ENCODE results near the gene WDR93. TPM values are rescaled to one million over a fixed set of nuclear protein-coding genes. Genes with fewer than 3 reads are reported as not detected.

WDR93 gene
- total RNA-seq, 1 experiment from 2014 or later, result 0.33 TPM

- Mint-ChIP-seq H3K36me3 (ENCODE audit: insufficient read depth, unreplicated experiment) (no peaks in the 10 kb centered on the region), H3K27ac (ENCODE audit: low read depth, unreplicated experiment) (no peak overlapping the region), H3K9me3 (ENCODE audit: unreplicated experiment) (no peaks in the 10 kb centered on the region), H3K4me1 (ENCODE audit: insufficient read depth, unreplicated experiment) (peaks cover 9% of the 10 kb centered on the region), H3K27me3 (ENCODE audit: insufficient read depth, unreplicated experiment) (no peaks in the 10 kb centered on the region), H3K4me3 (ENCODE audit: unreplicated experiment) (no peak overlapping the region)
- ChIA-PET POLR2A (no interaction called here), CTCF (interaction anchor here (0.9 kb wide), 1 partner anchor 109 kb away, joined by 4 read pairs; no protein-coding TSS in a partner anchor)
- no peak for TF ChIP-seq CTCF (IDR thresholded peaks at IDR 0.05; ENCODE audit: unreplicated experiment)
- no TSS peak for BruUV-seq (replicated peaks)
- no peak for DNase-seq (ENCODE audit: unreplicated experiment)
- intact Hi-C loops (cut with micrococcal nuclease), result no loop called here
Observed at GRCh38 chr15:89765694-89766093, 75.1 kb downstream of the WDR93 start.

GRCh38 chr15:89766357-89767311, 76.0 kb downstream of the WDR93 start:
- peaks cover under 1% of the 10 kb centered on the region for H3K4me1 Mint-ChIP-seq (ENCODE audit: insufficient read depth, unreplicated experiment)
- CTCF ChIA-PET, result interaction anchor here (0.9 to 2.7 kb wide), 2 partner anchors 108 kb away, joined by 4 to 20 read pairs; no protein-coding TSS in a partner anchor
- no peaks in the 10 kb centered on the region for H3K36me3 Mint-ChIP-seq (ENCODE audit: insufficient read depth, unreplicated experiment)
- no peak for TF ChIP-seq CTCF (IDR thresholded peaks at IDR 0.05; ENCODE audit: unreplicated experiment)
- H3K27me3 Mint-ChIP-seq (ENCODE audit: insufficient read depth, unreplicated experiment), result no peaks in the 10 kb centered on the region
- intact Hi-C loops (cut with micrococcal nuclease), result no loop called here
- DNase-seq (ENCODE audit: unreplicated experiment), result no peak
- no peaks in the 10 kb centered on the region for H3K9me3 Mint-ChIP-seq (ENCODE audit: unreplicated experiment)
- POLR2A ChIA-PET, result no interaction called here
- no TSS peak for BruUV-seq (replicated peaks)
- no peak overlapping the region for H3K4me3 Mint-ChIP-seq (ENCODE audit: unreplicated experiment)
- no peak overlapping the region for H3K27ac Mint-ChIP-seq (ENCODE audit: low read depth, unreplicated experiment)

DNA sequence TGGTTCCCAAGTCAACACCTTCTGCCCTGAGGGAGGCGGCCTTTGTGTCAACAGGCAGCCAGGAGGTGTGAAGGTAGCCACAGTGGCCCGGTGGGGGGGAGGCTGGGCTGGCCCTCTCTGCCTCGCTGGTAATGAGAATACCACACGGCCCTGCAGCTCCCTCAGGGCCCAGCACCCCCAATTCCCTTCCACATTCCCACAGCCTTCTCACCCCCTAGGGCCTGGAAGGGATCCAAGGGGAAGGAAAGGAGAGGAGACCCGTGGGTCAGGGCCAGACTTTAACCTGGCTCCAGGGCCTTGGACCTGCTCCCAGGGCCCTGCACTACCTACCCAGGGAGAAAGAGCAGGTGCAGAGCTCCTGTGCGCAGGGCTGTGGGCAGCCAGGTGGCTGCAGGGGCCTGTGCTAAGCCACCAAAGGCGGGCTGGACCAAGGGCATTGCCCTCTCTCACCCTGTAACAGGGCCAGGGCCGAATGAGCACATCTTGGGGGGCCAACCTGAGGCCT, 76.9 kb downstream of the WDR93 start:
- Mint-ChIP-seq H3K4me3 (ENCODE audit: unreplicated experiment) (no peak overlapping the region), H3K27ac (ENCODE audit: low read depth, unreplicated experiment) (no peak overlapping the region), H3K36me3 (ENCODE audit: insufficient read depth, unreplicated experiment) (no peaks in the 10 kb centered on the region), H3K4me1 (ENCODE audit: insufficient read depth, unreplicated experiment) (no peaks in the 10 kb centered on the region), H3K27me3 (ENCODE audit: insufficient read depth, unreplicated experiment) (no peaks in the 10 kb centered on the region), H3K9me3 (ENCODE audit: unreplicated experiment) (no peaks in the 10 kb centered on the region)
- no peak for DNase-seq (ENCODE audit: unreplicated experiment)
- TF ChIP-seq CTCF (IDR thresholded peaks at IDR 0.05; ENCODE audit: unreplicated experiment), result no peak
- intact Hi-C loops (cut with micrococcal nuclease), result no loop called here
- ChIA-PET CTCF (interaction anchor here (1.1 to 2.7 kb wide), 2 partner anchors 61 to 107 kb away, joined by 4 to 20 read pairs; no protein-coding TSS in a partner anchor), POLR2A (interaction anchor here (0.7 kb wide), 1 partner anchor 80 kb away, joined by 3 read pairs; no protein-coding TSS in a partner anchor)
- BruUV-seq (replicated peaks), result no TSS peak

GRCh38 chr15:89768071-89768500, 77.5 kb downstream of the WDR93 start:
- intact Hi-C loops (cut with micrococcal nuclease), result no loop called here
- CTCF ChIA-PET, result interaction anchor here (1.1 to 3.4 kb wide), 3 partner anchors 7 to 107 kb away, joined by 4 to 26 read pairs (median 20); no protein-coding TSS in a partner anchor
- no peak overlapping the region for H3K4me3 Mint-ChIP-seq (ENCODE audit: unreplicated experiment)
- no TSS peak for BruUV-seq (replicated peaks)
- no peak for TF ChIP-seq CTCF (IDR thresholded peaks at IDR 0.05; ENCODE audit: unreplicated experiment)
- H3K36me3 Mint-ChIP-seq (ENCODE audit: insufficient read depth, unreplicated experiment), result no peaks in the 10 kb centered on the region
- POLR2A ChIA-PET, result interaction anchor here (0.7 to 1.4 kb wide), 3 partner anchors 69 to 126 kb away, joined by 3 to 6 read pairs (median 6); partner anchors contain the start of gene AP3S2
- no peaks in the 10 kb centered on the region for H3K4me1 Mint-ChIP-seq (ENCODE audit: insufficient read depth, unreplicated experiment)
- no peak for DNase-seq (ENCODE audit: unreplicated experiment)
- H3K27me3 Mint-ChIP-seq (ENCODE audit: insufficient read depth, unreplicated experiment), result no peaks in the 10 kb centered on the region
- H3K27ac Mint-ChIP-seq (ENCODE audit: low read depth, unreplicated experiment), result no peak overlapping the region
- H3K9me3 Mint-ChIP-seq (ENCODE audit: unreplicated experiment), result no peaks in the 10 kb centered on the region

Data from MCF 10A (cell line).